ENCODE results near the gene KRTAP5-8.
"Not testable (repeated sequence)": the region's sequence is repeated elsewhere in the genome, so short reads cannot be mapped to it uniquely, and the experiment has no call there.

KRTAP5-8 gene

GRCh38 chr11:71537977-71538665 is at the start of gene KRTAP5-8:
KRTAP5-8 (plus strand) TSS chr11:71538025; CDS start chr11:71538056, 31 bp downstream.
- DNase-seq (ENCODE audit: low spot score), result not testable (repeated sequence)

GRCh38 chr11:71488681-71489270 is 49.0 kb upstream of the KRTAP5-8 start:
- no peak for DNase-seq (ENCODE audit: low spot score)

- no peak for DNase-seq (ENCODE audit: low spot score)
Measured at GRCh38 chr11:71489311-71490043, 48.3 kb upstream of the KRTAP5-8 start.

- DNase-seq (ENCODE audit: low spot score), result no peak
Measured at GRCh38 chr11:71490044-71490730, 47.6 kb upstream of the KRTAP5-8 start.

- DNase-seq (ENCODE audit: low spot score), result no peak
Measured at GRCh38 chr11:71490731-71491390, 47.0 kb upstream of the KRTAP5-8 start.

GRCh38 chr11:71491531-71491930 is 46.3 kb upstream of the KRTAP5-8 start:
- no peak for DNase-seq (ENCODE audit: low spot score)

- no peak for DNase-seq (ENCODE audit: low spot score)
Measured at GRCh38 chr11:71491940-71492339, 45.9 kb upstream of the KRTAP5-8 start.

- DNase-seq (ENCODE audit: low spot score), result no peak
Measured at GRCh38 chr11:71495286-71496230, 42.3 kb upstream of the KRTAP5-8 start.

GRCh38 chr11:71496421-71496820 is 41.4 kb upstream of the KRTAP5-8 start:
- DNase-seq (ENCODE audit: low spot score), result no peak

GRCh38 chr11:71498091-71498490 is 39.7 kb upstream of the KRTAP5-8 start:
- no peak for DNase-seq (ENCODE audit: low spot score)

GRCh38 chr11:71499125-71499524 is 38.7 kb upstream of the KRTAP5-8 start:
- DNase-seq (ENCODE audit: low spot score), result no peak

- DNase-seq (ENCODE audit: low spot score), result no peak
Measured at GRCh38 chr11:71499546-71499945, 38.3 kb upstream of the KRTAP5-8 start.

GRCh38 chr11:71500601-71501021 is 37.2 kb upstream of the KRTAP5-8 start:
- no peak for DNase-seq (ENCODE audit: low spot score)

GRCh38 chr11:71501071-71501985 is 36.5 kb upstream of the KRTAP5-8 start:
- DNase-seq (ENCODE audit: low spot score), result no peak

GRCh38 chr11:71502026-71502425 is 35.8 kb upstream of the KRTAP5-8 start:
- DNase-seq (ENCODE audit: low spot score), result no peak

GRCh38 chr11:71502871-71503435 is 34.9 kb upstream of the KRTAP5-8 start:
- DNase-seq (ENCODE audit: low spot score), result no peak

GRCh38 chr11:71504531-71504930 is 33.3 kb upstream of the KRTAP5-8 start:
- DNase-seq (ENCODE audit: low spot score), result no peak

GRCh38 chr11:71505001-71505400 is 32.8 kb upstream of the KRTAP5-8 start:
- DNase-seq (ENCODE audit: low spot score), result no peak

- no peak for DNase-seq (ENCODE audit: low spot score)
Measured at GRCh38 chr11:71505781-71506180, 32.0 kb upstream of the KRTAP5-8 start.

Measured in AG08396 (cell line).